PC-3 (cell line): ENCODE data around the gene ZNF830. TPM values are rescaled to one million over a fixed set of nuclear protein-coding genes. Genes with fewer than 3 reads are reported as not detected.
"Not testable (repeated sequence)": the region's sequence is repeated elsewhere in the genome, so short reads cannot be mapped to it uniquely, and the experiment has no call there.

Experiments used
- ATAC-seq: fragments of 200-7000 bp; cut with Tn5 transposase; 2 replicates; pipeline ENCODE4 v1.9.1; 2020; ENCODE audit warnings: mild to moderate bottlenecking, moderate library complexity
- BruUV-seq: library from RNA; stranded (reverse); fragments of 400-500 nt; replicated peaks from 2 replicates; lab custom pipeline; 2021; lab: Mats Ljungman, UMichigan
- CTCF ChIA-PET: fragments of 300-600 bp; sonication (Branson Sonifier 250); formaldehyde crosslinking; loops from one replicate; lab custom pipeline; 2022; ENCODE audit warnings: antibody characterized with exemption; lab: Charles Lee
- POLR2A ChIA-PET: fragments of 300-600 bp; sonication (Branson Sonifier 250); formaldehyde crosslinking; loops from one replicate; lab custom pipeline; 2022; ENCODE audit warnings: antibody characterized with exemption; ENCODE audit not compliant: unreplicated experiment; lab: Charles Lee
- DNase-seq: peaks from one replicate; pipeline ENCODE4 v3.0.0-alpha.2; 2015
- H2AFZ ChIP-seq: fragments of 300-600 bp; sonication (generic); 2 replicates; pipeline ENCODE4 v1.6.0; 2016; ENCODE audit warnings: antibody characterized with exemption, low read length
- H3F3A ChIP-seq: fragments of 300-600 bp; sonication (generic); one replicate; pipeline ENCODE4 v1.6.0; 2017; ENCODE audit warnings: antibody characterized with exemption, low read length, control low read depth, mild to moderate bottlenecking; ENCODE audit not compliant: unreplicated experiment
- H3K27ac ChIP-seq: fragments of 300-600 bp; sonication (generic); 2 replicates; pipeline ENCODE4 v1.5.1; 2016; ENCODE audit warnings: mild to moderate bottlenecking, low read length
- H3K27me3 ChIP-seq: fragments of 300-600 bp; sonication (generic); 2 replicates; pipeline ENCODE4 v1.6.1; 2016; ENCODE audit warnings: low read length, mixed read lengths
- H3K36me3 ChIP-seq: fragments of 300-600 bp; sonication (generic); 2 replicates; pipeline ENCODE4 v1.6.1; 2016; ENCODE audit warnings: low read depth, mixed run types, low read length, mixed read lengths
- H3K4me1 ChIP-seq: fragments of 300-600 bp; sonication (generic); 2 replicates; pipeline ENCODE4 v1.5.1; 2016; ENCODE audit warnings: low read length; ENCODE audit not compliant: insufficient read depth
- H3K4me2 ChIP-seq: fragments of 300-600 bp; sonication (generic); 2 replicates; pipeline ENCODE4 v1.6.0; 2016; ENCODE audit warnings: low read length
- H3K4me3 ChIP-seq: fragments of 300-600 bp; sonication (generic); 2 replicates; pipeline ENCODE4 v1.5.1; 2016; ENCODE audit warnings: mild to moderate bottlenecking, low read length, mixed read lengths
- H3K79me2 ChIP-seq: fragments of 300-600 bp; sonication (generic); 2 replicates; pipeline ENCODE4 v1.6.1; 2017; ENCODE audit warnings: low read length, mixed read lengths
- H3K9ac ChIP-seq: fragments of 300-600 bp; sonication (generic); 2 replicates; pipeline ENCODE4 v1.6.0; 2016; ENCODE audit warnings: mild to moderate bottlenecking, low read length
- H3K9me2 ChIP-seq: fragments of 300-600 bp; sonication (generic); replicated peaks from 2 replicates; pipeline ENCODE4 v1.6.1; 2016; ENCODE audit warnings: mixed run types, low read length, mixed read lengths
- H3K9me3 ChIP-seq: fragments of 300-600 bp; sonication (generic); 2 replicates; pipeline ENCODE4 v1.6.1; 2016; ENCODE audit warnings: low read length, mixed read lengths
- H4K20me1 ChIP-seq: fragments of 300-600 bp; sonication (generic); 2 replicates; pipeline ENCODE4 v1.6.1; 2016; ENCODE audit warnings: low read length, mixed read lengths
- EZH2 ChIP-seq: fragments of 300-600 bp; sonication (generic); IDR thresholded peaks from one replicate; pipeline ENCODE4 v1.6.1; 2017; ENCODE audit warnings: antibody characterized with exemption, mild to moderate bottlenecking, low read length; ENCODE audit not compliant: unreplicated experiment
- EZH2phosphoT487 ChIP-seq: fragments of 300-600 bp; sonication (generic); IDR thresholded peaks from 2 replicates; pipeline ENCODE4 v1.6.1; 2018; ENCODE audit warnings: mild to moderate bottlenecking, antibody characterized with exemption, low read length, borderline replicate concordance
- intact Hi-C: fragments of 100-400 bp; cut with micrococcal nuclease; formaldehyde crosslinking; loops from 2 replicates; pipeline ENCODE4 v1.9.0; 2023
- total RNA-seq: library from RNA; depleted of rRNA; stranded (reverse); fragments of >200 nt; gene quantifications from 2 replicates; pipeline ENCODE4 v1.2.3, GENCODE V29; 2014
- TF ChIP-seq, protein P1 (sequence below): fragments of 300-600 bp; sonication (generic); conservative IDR thresholded peaks from 2 replicates; pipeline ENCODE4 v1.5.1; 2017; ENCODE audit warnings: antibody characterized with exemption, low read depth, mild to moderate bottlenecking, low read length

ZNF830 gene
- total RNA-seq, 1 experiment from 2014 or later = 5.0 TPM

DNA sequence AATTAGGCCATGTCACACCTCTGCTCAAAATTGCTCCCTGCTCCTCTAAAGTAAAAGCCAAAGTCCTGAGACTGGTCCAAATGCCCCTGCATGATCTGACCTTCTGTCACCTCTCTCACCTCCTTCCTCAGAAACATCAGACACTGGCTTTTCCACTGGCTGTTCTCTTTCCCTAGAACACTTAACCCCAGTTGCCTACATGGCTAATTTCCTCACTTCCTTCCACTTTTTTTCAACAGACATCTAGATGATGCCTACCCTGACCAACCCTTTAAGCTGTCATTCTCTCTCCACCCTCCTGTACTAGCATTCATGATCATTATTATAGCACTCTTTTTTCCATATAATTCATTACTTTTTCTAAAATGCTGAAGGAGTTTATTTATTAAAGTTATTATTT is 31.1 kb upstream of the ZNF830 start:
- Histone ChIP-seq H3K4me1 (no peaks in the 10 kb centered on the region), H2AFZ (no peak overlapping the region), H3K36me3 (no peaks in the 10 kb centered on the region), H3K4me2 (no peak overlapping the region), H3K79me2 (no peaks in the 10 kb centered on the region), H3K9ac (no peak overlapping the region), H4K20me1 (no peaks in the 10 kb centered on the region), H3F3A (no peaks in the 10 kb centered on the region), H3K27ac (no peak overlapping the region), H3K9me3 (no peaks in the 10 kb centered on the region), H3K4me3 (no peak overlapping the region), H3K27me3 (no peaks in the 10 kb centered on the region), H3K9me2 (no peaks in the 10 kb centered on the region)
- BruUV-seq = no TSS peak
- no peak for ATAC-seq
- DNase-seq = no peak
- ChIA-PET POLR2A (no interaction called here), CTCF (no interaction called here)
- TF ChIP-seq, protein P1, sequence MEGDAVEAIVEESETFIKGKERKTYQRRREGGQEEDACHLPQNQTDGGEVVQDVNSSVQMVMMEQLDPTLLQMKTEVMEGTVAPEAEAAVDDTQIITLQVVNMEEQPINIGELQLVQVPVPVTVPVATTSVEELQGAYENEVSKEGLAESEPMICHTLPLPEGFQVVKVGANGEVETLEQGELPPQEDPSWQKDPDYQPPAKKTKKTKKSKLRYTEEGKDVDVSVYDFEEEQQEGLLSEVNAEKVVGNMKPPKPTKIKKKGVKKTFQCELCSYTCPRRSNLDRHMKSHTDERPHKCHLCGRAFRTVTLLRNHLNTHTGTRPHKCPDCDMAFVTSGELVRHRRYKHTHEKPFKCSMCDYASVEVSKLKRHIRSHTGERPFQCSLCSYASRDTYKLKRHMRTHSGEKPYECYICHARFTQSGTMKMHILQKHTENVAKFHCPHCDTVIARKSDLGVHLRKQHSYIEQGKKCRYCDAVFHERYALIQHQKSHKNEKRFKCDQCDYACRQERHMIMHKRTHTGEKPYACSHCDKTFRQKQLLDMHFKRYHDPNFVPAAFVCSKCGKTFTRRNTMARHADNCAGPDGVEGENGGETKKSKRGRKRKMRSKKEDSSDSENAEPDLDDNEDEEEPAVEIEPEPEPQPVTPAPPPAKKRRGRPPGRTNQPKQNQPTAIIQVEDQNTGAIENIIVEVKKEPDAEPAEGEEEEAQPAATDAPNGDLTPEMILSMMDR = no peak
- no peak for TF ChIP-seq EZH2phosphoT487
- no peak for TF ChIP-seq EZH2
- intact Hi-C loops = no loop called here

DNA sequence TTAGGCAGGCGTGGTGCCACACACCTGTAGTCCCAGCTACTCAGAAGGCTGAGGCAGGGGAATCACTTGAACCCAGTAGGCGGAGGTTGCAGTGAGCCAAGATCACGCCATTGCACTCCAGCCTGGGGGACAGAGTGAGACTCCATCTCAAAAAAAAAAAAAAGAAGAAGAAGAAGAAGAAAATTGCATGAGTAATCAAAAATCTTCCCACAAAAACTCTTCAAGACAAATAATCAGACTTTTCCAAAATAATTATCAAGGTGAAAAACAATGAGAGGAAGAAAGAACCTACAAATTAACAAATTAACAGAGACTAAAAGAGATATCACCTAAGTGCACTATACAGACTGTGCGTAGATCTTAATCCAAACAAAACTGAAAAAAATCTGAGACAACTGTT is 10.6 kb upstream of the ZNF830 start:
- H3K4me2 ChIP-seq, intact Hi-C loops, H3K4me1 ChIP-seq, H3K36me3 ChIP-seq, H4K20me1 ChIP-seq, H3K4me3 ChIP-seq, DNase-seq, ATAC-seq, POLR2A ChIA-PET, H3K9ac ChIP-seq, H2AFZ ChIP-seq, H3K9me3 ChIP-seq, CTCF ChIA-PET, H3F3A ChIP-seq, H3K27ac ChIP-seq, H3K79me2 ChIP-seq, BruUV-seq, H3K9me2 ChIP-seq: not testable (repeated sequence)
- H3K27me3 ChIP-seq = peaks cover 10% of the 10 kb centered on the region; the same call in 1 of the 2 replicates

DNA sequence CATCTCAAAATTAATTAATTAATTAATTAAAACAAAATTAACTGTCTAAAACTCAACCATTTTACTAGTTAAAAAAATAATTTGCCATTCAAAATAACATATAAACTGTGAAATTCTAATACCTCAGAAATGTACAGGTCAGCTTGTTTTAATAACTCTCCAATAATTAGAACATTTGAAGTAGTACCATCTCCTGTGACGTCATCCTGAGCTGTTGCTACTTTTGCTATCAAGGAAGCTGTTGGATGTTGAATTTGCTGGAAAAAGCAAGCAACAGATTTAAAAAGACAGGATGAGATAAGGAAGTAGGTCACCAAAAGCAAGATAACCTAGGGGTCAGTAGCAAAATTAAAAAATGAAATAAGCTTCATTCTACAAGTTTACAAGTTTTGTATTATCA is 2.9 kb upstream of the ZNF830 start:
- CTCF ChIA-PET = no interaction called here
- intact Hi-C loops = no loop called here
- TF ChIP-seq, protein P1 = no peak
- TF ChIP-seq EZH2 = no peak
- TF ChIP-seq EZH2phosphoT487 = no peak
- H3K9me2 ChIP-seq = 0 out of 2 replicates have a peak, but pooled peaks cover 3% of the 10 kb centered on the region
- no peaks in the 10 kb centered on the region for H3K27me3 ChIP-seq
- H3K4me3 ChIP-seq = no peak overlapping the region
- H3F3A ChIP-seq = no peaks in the 10 kb centered on the region
- POLR2A ChIA-PET = no interaction called here
- DNase-seq (no peak), ATAC-seq (no peak)
- BruUV-seq = no TSS peak
- H3K4me2 ChIP-seq = no peak overlapping the region
- H3K27ac ChIP-seq = no peak overlapping the region
- peaks cover 21% of the 10 kb centered on the region for H3K79me2 ChIP-seq
- no peaks in the 10 kb centered on the region for H3K9me3 ChIP-seq
- H3K9ac ChIP-seq = no peak overlapping the region
- no peaks in the 10 kb centered on the region for H4K20me1 ChIP-seq
- peaks cover 15% of the 10 kb centered on the region for H3K4me1 ChIP-seq
- no peak overlapping the region for H2AFZ ChIP-seq
- no peaks in the 10 kb centered on the region; the same call in 1 of the 2 replicates for H3K36me3 ChIP-seq
